ENCODE data around the gene UCHL3. TPM values are rescaled to one million over a fixed set of nuclear protein-coding genes. Genes with fewer than 3 reads are reported as not detected.
"Not testable (repeated sequence)": the region's sequence is repeated elsewhere in the genome, so short reads cannot be mapped to it uniquely, and the experiment has no call there.

The UCHL3 gene
- total RNA-seq, 3 donors from 2014 or later, result 25.7 to 38.8 (median 27.3) TPM

GRCh38 chr13:75541961-75542360 is 7.6 kb upstream of the UCHL3 start:
- no peak for DNase-seq
- H3K4me1 ChIP-seq (ENCODE audit: low read depth), result peaks cover under 1% of the 10 kb centered on the region
- no peaks in the 10 kb centered on the region for H3K9me3 ChIP-seq
- intact Hi-C loops (cut with DNase I, micrococcal nuclease), result loop anchor here in 1 of 2 donors (10.0 kb wide), 1 partner anchor 57 kb away; the partner anchor contains the start of gene TBC1D4
- no peak for TF ChIP-seq CTCF (IDR thresholded peaks at IDR 0.05)
- no peak for ATAC-seq
- no peak overlapping the region for H3K4me3 ChIP-seq
- no peaks in the 10 kb centered on the region for H3K36me3 ChIP-seq (ENCODE audit: low read depth)

GRCh38 chr13:75544681-75545330 is 4.8 kb upstream of the UCHL3 start:
- no peak for TF ChIP-seq CTCF (IDR thresholded peaks at IDR 0.05)
- no peaks in the 10 kb centered on the region for H3K9me3 ChIP-seq
- no peak overlapping the region for H3K4me3 ChIP-seq
- intact Hi-C loops (cut with DNase I, micrococcal nuclease), result loop anchor here in 1 of 2 donors (10.0 kb wide), 1 partner anchor 60 kb away; the partner anchor contains the start of gene TBC1D4
- H3K36me3 ChIP-seq (ENCODE audit: low read depth), result peaks cover 5% of the 10 kb centered on the region
- DNase-seq (no peak), ATAC-seq (no peak)
- H3K4me1 ChIP-seq (ENCODE audit: low read depth), result peaks cover 5% of the 10 kb centered on the region

GRCh38 chr13:75545386-75545785 is 4.2 kb upstream of the UCHL3 start:
- not testable (repeated sequence) for ATAC-seq; H3K9me3 ChIP-seq; H3K36me3 ChIP-seq (ENCODE audit: low read depth); DNase-seq; H3K4me3 ChIP-seq; H3K4me1 ChIP-seq (ENCODE audit: low read depth)
- intact Hi-C loops (cut with DNase I, micrococcal nuclease), result loop anchor here in 1 of 2 donors (10.0 kb wide), 1 partner anchor 61 kb away; the partner anchor contains the start of gene TBC1D4

GRCh38 chr13:75547917-75548316 is 1.7 kb upstream of the UCHL3 start:
- intact Hi-C loops (cut with DNase I, micrococcal nuclease), result loop anchor here in 1 of 2 donors (10.0 kb wide), 1 partner anchor 63 kb away; the partner anchor contains the start of gene TBC1D4

GRCh38 chr13:75550159-75550567 is 572 bp downstream of the UCHL3 start:
- Histone ChIP-seq H3K9me3 (no peaks in the 10 kb centered on the region), H3K4me3 (peak overlapping the region; percentile 88), H3K36me3 (ENCODE audit: low read depth) (peaks cover 5% of the 10 kb centered on the region), H3K4me1 (ENCODE audit: low read depth) (peaks cover 10% of the 10 kb centered on the region)
- peak in 1 of 3 donors; percentile 60 for DNase-seq
- peak; percentile 40 for ATAC-seq
- no peak for TF ChIP-seq CTCF (IDR thresholded peaks at IDR 0.05)
- intact Hi-C loops (cut with DNase I, micrococcal nuclease), result no loop called here

More at GRCh38 chr13:75547917-75548316, 1.7 kb upstream of the UCHL3 start:
- Histone ChIP-seq H3K9me3 (no peaks in the 10 kb centered on the region), H3K4me3 (no peak overlapping the region), H3K4me1 (ENCODE audit: low read depth) (peaks cover 10% of the 10 kb centered on the region), H3K36me3 (ENCODE audit: low read depth) (peaks cover 5% of the 10 kb centered on the region)
- ATAC-seq (no peak), DNase-seq (no peak)
- no peak for TF ChIP-seq CTCF (IDR thresholded peaks at IDR 0.05)

- intact Hi-C loops (cut with DNase I, micrococcal nuclease), result no loop called here
- H3K4me1 ChIP-seq (ENCODE audit: low read depth), result peaks cover 5% of the 10 kb centered on the region
- ATAC-seq, result no peak
- peaks cover under 1% of the 10 kb centered on the region for H3K36me3 ChIP-seq (ENCODE audit: low read depth)
- no peak for TF ChIP-seq CTCF (IDR thresholded peaks at IDR 0.05)
- no peak overlapping the region for H3K4me3 ChIP-seq
- DNase-seq, result no peak
- no peaks in the 10 kb centered on the region for H3K9me3 ChIP-seq
Measured at GRCh38 chr13:75554464-75554863, 4.9 kb downstream of the UCHL3 start.

All from mucosa of descending colon (tissue), 3 donors.